ENCODE results near the gene PRAF2.

PRAF2 gene, protein sequence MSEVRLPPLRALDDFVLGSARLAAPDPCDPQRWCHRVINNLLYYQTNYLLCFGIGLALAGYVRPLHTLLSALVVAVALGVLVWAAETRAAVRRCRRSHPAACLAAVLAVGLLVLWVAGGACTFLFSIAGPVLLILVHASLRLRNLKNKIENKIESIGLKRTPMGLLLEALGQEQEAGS

DNA sequence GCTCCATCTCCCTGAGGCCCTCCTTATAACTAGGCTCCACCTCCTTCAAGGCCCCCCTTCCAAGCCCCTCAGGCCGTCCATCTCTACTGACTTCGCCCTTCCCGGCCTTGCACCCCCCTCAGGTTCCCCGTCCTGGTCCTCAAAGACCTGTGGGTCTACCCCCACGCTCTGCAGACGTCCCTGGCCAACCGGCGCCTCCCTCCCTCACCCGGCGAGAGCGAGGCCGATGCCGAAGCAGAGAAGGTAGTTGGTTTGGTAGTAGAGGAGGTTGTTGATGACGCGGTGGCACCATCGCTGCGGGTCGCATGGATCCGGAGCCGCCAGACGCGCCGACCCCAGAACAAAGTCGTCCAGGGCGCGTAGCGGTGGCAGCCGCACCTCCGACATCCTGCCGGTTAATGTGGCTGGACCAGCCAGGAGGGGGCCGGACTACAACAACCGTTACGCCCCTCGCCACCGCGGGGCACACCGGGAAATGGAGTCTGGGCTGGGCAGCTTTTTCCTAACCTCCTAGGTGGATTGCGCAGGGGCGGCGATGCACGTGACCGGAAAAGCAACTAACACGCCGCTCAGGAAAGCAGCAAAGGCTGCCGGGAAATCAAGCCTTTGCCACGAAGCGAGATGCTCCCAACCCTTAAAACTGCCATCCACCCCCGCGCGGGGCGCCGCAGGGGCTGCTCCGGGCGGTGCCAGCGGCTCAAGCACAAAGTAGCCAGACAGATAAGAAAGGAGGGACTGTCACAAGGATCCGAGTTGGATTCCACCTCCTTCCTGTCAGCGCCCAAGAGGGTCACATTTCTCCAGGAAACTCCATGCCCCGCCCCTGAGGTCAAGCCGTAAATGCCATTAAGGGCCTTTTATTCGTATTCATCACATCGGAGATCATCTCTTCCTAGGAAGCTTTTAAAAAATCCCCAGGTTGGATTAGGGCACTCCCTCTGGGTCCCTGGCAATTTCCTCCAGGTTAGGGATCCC is at the start of gene PRAF2:
PRAF2 (minus strand) TSS at position 402 of the 975 bp plus-strand sequence; CDS start at position 387, 15 bp downstream.
- DNase-seq (ENCODE audit: low spot score), result peak; percentile 92

DNA sequence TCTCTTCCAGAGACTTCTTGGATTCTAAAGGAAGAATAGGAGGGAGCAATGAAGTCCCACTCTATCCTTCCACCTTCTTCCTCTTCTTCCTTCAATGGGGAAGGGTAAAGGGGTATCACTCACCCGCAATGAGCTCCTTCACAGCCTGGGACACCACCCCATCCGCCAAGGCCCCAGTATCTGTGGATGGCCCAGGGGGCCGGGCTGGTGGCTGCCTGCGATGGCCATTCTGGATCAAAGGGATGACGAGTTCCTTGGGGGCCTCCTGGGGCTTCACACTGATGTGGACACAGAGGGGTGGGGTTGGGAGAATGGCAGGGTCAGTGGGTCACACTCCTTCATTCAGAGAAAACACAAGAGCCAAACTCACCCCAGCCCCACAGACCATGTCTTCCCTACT is 48.7 kb upstream of the PRAF2 start:
- no peak for DNase-seq (ENCODE audit: low spot score)

DNA sequence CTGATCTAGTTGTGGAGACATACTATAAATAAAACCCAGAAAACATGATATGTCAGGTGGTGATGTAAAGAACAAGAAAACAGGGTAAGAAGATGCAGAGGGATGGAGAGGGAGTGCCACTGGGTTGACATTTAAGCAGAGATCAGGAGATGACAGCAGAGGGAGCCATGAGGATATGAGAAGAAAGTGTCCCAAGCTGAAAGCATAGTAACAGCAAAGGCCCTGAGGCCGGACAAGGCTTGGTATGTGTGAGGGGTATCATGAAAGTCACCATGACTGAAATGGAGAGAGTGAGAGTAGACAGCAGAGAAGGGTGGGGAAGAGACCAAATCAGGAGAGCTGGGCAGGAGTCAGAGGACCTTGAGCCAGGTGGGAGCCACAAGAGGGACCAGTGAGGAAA is 46.3 kb upstream of the PRAF2 start:
- DNase-seq (ENCODE audit: low spot score), result no peak

DNA sequence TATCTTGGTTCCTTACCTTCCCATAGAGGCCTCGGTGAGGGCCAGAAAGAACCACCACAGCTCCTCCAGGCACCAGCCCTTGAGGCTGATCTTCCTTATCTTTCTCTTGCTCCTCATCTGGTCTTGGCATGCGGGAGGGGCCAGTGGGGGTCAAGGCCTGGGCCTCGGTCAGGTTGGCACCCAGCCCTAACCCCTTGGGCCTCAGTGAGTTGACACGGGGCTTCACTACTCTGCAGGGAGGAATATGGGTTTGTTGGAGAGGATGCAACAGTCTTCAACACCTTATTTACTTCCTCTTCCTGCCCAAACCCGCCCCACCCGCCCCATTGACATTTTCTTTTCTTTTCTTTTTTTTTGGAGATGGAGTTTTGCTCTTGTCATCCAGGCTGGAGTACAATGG is 43.8 kb upstream of the PRAF2 start:
- no peak for DNase-seq (ENCODE audit: low spot score)

DNA sequence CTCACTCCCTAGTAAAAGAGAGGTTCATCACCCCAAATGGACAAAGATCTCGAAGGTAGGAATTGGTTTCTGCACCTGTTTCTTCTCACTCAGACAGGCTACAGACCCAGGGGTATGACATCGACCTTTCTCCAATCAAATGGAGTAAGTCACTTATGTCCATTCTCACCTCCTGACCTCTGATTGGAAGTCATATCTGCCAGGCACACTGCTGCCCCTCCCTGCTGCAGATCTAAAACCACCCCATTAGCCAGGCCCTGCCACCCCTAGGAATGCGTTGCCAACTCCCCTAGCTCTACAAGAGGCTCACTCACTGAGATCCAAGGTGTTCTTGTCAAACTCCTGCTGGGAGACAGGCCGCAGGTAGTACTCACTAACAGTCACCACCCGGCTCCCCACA is 42.9 kb upstream of the PRAF2 start:
- DNase-seq (ENCODE audit: low spot score), result no peak

DNA sequence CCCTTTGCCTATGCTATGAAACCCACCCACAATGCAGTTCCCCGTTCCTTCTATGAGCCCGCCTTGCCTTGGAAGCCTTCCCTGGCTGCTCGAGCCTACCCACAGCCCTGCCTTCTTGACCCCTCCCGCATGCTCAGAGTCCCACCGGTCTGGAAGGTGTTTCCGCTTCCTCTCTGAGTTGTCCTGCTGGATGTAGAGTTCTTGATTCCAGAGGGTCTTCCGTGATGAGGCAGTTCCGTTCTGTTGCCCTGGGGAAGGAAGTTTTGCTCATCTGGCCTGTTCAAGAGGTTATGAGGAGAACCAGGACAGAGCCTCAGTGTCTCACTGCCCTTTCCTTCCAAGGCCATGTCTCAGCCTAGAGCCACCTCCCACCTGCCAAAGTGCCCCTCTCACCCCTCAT is 42.3 kb upstream of the PRAF2 start:
- no peak for DNase-seq (ENCODE audit: low spot score)

DNA sequence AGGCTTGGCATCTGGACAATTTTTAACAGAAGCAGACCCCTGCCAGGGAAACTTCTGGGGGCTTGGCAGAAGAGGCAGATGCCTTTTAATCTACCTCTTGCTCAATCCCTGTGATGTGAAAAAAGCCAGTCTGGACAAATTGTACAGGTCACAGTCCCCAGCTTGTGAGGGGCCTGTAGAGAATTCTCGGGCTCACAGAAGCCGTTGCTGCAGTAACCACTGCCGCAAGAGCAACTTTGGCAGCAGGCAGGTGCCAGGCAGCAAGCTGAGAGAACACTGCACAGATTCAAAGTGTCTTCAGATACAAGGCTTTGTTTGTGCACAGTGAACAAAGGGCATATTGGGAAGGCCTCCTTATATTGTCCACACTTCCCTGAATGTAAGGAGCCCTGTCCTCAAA is 38.0 kb upstream of the PRAF2 start:
- DNase-seq (ENCODE audit: low spot score), result no peak

DNA sequence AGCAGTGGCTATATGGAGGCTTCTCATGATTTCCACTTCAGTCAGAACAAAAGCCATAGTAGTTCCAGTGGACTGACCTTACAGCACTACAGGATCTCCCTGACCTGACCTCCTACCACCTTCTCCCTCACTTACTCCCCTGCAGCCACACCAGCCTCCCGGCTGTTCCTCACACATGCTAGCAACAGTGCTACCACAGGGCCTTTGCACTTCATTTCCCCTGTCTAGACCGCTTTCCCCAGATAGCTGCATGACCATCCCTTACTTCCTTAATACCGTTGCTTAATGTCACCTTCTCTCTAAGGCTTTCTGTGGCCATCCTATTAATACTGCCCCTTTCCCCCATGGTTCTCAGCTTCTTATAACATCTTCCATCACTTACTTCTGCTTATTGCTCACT is 36.6 kb upstream of the PRAF2 start:
- no peak for DNase-seq (ENCODE audit: low spot score)

DNA sequence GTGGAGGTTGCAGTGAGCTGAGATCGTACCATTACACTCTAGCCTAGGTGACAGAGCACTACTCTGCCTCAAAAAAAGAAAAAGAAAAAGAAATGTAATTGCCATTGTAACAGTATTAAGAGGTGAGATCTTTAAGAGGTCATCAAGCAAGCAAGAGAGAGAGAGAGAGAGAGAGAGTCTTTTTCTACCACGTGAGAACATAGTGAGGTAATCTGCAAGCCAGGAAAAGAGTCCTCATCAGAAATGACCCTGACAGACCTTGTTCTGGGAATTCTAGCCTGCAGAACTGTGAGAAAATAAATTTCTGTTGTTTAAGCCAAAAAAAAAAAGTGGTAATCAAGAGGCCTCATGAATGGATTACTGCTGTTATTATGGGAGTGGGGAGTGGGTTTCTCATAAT is 34.8 kb upstream of the PRAF2 start:
- DNase-seq (ENCODE audit: low spot score), result no peak

DNA sequence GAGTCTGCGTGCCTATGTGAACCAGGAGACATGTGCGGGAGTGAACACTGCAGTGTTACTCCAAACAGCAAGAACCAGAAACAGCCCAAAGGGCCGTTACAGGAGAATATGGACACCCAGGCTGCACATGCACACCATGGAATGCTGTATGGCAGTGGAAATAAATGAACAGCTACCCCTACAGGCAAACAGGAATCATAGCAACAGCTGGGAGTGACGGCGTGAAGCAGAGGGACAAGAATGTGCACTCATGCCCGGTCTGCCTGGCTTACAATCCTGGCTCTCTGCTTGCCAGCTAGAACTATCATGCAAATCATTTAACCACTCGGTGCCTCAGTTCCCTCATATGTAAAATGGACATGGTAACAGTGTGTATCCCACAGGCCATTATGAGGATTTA is 33.1 kb upstream of the PRAF2 start:
- peak; percentile 9 for DNase-seq (ENCODE audit: low spot score)

DNA sequence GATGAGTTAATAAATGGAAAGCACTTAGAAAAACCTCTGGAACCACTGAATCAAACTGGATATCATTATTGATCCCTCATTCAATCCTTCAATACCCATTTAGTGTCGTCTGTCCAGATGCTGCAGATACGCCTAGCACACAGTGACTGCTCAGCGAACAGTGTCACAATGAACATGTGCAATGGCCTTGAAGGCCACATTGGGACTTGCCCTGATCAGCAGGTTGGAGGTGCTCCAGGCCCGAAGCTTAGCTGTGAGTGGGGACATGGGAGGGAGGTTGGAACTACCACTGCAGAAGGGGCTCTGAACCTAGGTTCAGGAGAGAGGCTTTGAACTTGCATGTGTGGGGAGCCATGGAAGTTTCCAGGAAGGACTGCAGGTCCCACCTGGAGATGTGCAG is 32.5 kb upstream of the PRAF2 start:
- no peak for DNase-seq (ENCODE audit: low spot score)

DNA sequence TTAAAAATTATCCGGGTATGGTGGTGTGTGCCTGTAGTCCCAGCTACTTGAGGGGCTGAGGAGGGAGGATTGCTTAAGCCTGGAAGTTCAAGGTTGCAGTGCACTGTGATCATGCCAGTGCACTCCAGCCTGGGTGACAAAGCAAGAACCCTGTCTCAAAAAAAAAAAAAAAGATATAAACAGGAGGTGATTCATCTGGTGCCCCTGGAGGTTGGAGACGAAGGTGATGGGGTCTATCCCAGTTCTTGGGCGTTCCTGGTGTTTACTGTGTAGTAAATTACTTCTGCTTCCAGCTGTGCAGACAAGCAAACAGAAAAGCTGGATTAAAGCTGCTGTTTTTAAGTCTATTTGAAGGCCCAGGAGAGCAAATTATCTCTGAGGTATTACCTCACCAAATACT is 29.8 kb upstream of the PRAF2 start:
- no peak for DNase-seq (ENCODE audit: low spot score)

DNA sequence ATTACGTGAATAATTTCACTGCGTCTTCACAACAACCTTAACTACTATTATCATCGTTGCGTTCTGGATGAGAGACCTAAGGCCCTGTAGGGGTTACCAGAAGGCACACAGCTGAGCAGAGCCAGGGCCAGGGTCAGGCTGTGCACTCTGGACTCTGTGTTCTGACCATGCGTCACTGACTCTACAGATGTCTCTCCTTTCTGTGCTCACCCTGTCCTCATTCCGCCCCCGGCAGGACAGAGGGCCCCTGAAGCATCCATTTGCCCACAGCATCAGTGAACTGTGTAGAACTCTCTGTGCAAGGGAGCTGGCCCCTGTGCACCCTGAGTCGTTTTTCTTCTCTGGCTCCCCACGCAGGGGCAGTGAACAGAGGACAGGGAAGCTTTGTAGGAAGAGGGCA is 28.4 kb upstream of the PRAF2 start:
- no peak for DNase-seq (ENCODE audit: low spot score)

DNA sequence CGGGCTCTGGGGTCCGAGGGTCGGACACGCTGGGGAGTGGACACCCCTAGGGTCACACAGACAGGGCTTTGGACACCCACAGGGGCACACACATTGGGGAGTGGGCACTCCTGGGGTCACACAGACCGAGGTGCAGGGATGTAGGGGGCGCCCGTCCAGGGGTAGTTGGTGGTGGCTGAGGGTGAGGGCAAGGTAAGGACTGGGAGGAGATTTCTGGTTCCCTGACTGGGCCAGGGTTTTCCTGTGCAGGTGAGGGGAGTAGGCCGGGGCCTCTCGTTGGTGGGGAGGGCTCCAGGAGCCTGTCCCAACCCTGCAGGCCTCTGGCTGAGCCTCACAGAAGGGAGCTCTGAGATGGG is 27.8 kb upstream of the PRAF2 start:
- no peak for DNase-seq (ENCODE audit: low spot score)

DNA sequence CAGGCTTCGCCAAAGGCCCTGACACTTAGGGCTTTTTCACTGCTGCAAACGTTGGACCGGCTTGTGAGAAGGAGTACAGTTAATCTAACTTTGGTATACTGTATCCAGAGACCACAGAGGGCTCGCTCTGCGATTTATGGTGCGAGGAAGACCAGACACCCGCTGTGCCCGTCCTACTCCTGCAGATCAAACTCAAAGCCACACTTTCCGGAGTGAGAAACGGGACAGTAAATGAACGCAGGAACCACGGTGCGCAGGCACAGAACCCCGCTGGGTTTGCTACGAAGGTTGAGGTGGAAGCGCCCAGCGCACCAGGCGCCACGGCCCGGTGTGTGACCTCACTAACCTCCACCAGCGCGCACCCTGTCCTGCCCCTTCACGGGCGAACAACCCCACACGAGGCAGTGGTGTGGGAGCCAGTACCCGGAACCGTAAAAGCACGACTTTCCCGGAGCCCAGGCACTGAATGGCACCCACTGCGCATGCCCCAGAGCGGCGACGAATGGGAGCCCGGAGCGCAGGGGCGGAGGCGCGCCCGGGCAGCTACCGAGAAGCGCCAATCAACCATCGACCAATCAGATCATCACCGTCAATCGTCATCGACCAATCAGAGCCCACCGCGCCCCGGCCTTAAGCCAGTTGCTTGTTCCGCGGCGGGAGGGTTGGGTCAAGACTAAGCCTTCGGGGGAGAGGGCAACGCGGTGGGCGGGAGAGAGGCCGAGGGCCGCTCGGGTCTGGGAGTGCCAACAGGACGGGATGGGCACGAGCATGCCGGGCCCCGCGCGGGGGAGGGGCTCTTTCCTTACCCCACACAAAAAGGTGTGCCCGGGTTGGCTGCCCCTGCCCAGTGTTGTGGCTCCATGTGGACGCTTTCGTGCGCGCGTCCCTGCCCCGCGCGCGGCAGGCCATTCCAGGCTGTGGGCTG is 27.2 kb upstream of the PRAF2 start:
- peak; percentile 93 for DNase-seq (ENCODE audit: low spot score)

DNA sequence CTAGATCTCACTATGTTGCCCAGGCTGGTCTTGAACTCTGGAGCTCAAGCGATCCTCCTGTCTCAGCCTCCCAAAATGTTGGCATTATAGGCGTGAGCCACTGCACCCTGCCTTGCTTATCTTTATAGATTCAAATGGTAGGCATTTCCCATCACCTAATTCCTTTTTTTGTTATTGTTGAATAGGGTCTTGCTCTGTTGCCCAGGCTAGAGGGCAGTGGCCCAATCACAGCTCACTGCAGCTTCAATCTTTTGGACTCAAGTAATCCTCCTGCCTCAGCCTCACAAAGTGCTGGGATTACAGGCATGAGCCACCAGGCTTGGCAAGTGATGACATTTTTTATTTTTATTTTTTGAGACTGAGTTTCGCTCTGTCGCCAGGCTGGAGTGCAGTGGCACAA is 22.6 kb upstream of the PRAF2 start:
- no peak for DNase-seq (ENCODE audit: low spot score)

DNA sequence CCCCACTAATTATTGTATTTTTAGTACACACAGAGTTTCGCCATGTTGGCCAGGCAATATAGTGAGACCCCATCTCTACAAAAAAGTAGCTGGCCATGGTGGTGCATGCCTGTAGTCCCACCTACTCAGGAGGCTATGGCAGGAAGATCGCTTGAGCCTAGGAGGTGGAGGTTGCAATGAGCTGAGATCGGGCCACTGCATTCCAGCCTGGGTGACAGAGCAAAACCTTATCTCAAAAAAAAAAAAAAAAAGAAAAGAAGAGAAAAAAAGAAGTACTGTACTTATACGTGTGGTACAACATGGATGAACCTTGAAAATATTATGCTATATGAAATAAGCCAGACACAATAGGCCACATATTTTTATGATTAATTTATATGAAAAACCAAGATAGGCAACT is 15.8 kb upstream of the PRAF2 start:
- DNase-seq (ENCODE audit: low spot score), result no peak

DNA sequence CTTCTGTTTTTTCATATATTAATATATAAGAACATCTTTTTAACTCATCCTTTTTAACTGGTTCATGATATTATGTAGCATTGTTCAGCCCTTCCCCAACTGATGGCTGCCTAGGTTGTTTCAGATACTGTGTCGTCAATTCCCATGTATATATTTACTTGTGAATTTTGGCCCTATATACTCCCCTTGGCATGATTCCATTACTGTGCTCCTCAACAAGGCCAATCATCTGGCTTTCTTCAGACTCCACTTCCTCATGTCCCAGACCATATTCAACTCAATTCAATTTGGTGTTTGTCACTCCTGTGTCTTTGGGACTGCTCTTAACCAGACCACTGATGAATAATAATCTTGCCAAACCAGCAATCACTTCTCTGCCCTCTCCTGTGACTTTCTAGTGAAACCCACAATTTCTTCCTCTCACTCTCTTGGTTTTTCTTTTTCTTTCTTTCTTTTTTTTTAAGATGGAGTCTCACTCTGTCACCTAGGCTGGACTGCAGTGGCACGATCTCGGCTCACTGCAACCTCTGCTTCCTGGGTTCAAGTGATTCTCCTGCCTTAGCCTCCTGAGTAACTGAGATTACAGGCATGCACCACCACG is 8.6 kb upstream of the PRAF2 start:
- DNase-seq (ENCODE audit: low spot score), result no peak

DNA sequence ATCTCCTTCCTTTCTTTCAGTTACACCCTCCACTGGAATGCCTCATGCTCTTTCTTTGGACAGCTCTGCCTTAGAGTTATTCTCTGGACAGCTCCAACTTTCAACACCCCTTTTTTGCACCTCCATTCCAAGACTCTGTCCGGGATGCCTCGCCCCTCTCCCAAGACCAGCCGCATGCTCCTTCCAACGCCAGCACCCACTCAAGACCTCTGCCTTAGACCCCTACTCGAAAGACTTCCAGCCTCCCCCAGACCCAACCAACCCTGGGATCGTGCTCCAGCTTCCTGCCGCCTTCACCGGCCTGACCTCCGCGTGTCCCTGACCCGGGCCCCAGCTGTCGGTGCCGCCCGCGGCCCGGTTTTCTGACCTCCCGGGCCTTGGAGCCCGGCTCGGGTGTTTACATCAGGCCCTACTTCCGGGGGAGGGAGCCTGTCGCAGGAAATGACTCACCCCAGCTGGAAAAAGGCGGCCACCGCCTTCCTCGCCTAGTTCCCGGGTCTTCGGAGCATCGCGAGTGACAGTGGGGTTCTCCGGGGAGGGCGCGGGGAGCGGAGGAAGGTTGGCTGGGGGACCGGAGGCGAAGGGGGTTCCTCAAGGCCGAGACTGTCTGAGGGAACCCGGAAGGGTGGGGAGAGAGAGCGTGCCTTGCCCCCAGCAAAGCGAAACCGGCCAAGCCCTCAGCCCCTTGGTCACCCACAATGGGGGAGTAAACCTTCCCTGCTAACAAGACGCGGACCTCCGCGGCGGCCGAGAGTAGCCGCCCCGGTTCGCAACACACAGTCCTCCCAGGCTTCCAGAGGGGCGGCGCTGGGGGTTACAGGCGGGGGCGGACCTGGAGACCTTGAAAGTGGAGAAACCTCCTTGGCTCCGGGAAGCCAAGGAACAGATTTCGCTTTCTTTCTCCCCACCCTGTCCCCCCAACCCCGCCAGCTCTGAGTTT is 6.0 kb upstream of the PRAF2 start, which contains the start of gene WDR45:
WDR45 (minus strand) TSS at position 399 of the 940 bp plus-strand sequence. CDS start 1,792 bp downstream, outside the sequence.
- peak; percentile 67 for DNase-seq (ENCODE audit: low spot score)

DNA sequence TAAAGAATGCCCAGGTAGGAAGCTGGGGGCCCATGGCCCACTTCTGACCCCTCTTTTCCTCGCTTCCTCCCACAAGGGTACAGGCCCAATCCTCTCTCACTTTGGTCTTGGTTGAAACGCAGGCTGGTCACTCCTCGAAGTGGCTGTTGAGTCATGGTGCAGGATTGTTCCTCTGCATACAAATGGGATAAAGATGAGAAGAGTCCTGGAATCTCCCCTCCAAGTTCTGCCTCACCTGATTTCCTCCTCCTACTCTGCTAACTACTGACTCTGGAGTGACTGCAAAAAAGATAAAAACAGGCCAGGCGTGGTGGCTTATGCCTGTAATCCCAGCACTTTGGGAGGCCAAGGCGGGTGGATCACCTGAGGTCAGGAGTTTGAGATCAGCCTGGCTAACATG is 4.1 kb upstream of the PRAF2 start:
- no peak for DNase-seq (ENCODE audit: low spot score)

DNA sequence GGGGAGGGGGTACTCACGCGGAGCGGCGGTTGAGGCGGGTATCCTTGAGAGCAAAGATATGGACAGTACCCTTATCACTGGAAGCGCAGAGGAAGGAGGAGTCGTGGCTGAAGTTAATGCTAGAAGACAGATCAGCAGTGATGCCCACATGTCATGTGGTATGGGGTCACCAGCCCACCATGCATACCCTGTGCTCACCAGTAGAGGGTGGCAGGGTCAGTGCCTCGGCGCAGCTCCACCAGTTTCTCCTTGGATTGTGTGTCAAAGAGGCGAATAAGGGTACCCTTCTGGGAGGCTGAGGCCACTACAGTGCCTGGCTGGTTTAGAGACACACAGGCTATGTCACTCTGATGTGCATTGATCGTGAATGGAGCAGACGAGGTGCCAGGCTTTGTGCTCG is 1.5 kb upstream of the PRAF2 start:
- DNase-seq (ENCODE audit: low spot score), result no peak
